GM23248 (cell line): ENCODE results near the gene TSPEAR. TPM values are rescaled to one million over a fixed set of nuclear protein-coding genes. Genes with fewer than 3 reads are reported as not detected.

Source experiments
- DNase-seq: peaks from one replicate; pipeline ENCODE4 v3.0.0-alpha.2; 2015
- H2AFZ ChIP-seq: fragments of 200-600 bp; sonication (generic); 2 replicates; pipeline ENCODE4 v1.6.1; 2016; ENCODE audit warnings: antibody characterized with exemption
- H3F3A ChIP-seq: fragments of 200-600 bp; sonication (generic); 2 replicates; pipeline ENCODE4 v1.6.1; 2016; ENCODE audit warnings: mild to moderate bottlenecking, antibody characterized with exemption, mixed run types; ENCODE audit not compliant: insufficient read depth
- H3K27ac ChIP-seq: fragments of 200-600 bp; sonication (generic); 2 replicates; pipeline ENCODE4 v1.5.1; 2016; ENCODE audit warnings: mild to moderate bottlenecking
- H3K27me3 ChIP-seq: fragments of 200-600 bp; sonication (generic); replicated peaks from 2 replicates; pipeline ENCODE4 v1.6.1; 2016; ENCODE audit warnings: mild to moderate bottlenecking; ENCODE audit not compliant: insufficient read depth
- H3K36me3 ChIP-seq: fragments of 200-600 bp; sonication (generic); 2 replicates; pipeline ENCODE4 v1.6.1; 2016; ENCODE audit warnings: low read depth, mild to moderate bottlenecking
- H3K4me1 ChIP-seq: fragments of 200-600 bp; sonication (generic); 2 replicates; pipeline ENCODE4 v1.6.1; 2016; ENCODE audit warnings: mild to moderate bottlenecking; ENCODE audit not compliant: insufficient read depth
- H3K4me2 ChIP-seq: fragments of 200-600 bp; sonication (generic); one replicate; pipeline ENCODE4 v1.6.1; 2016; ENCODE audit warnings: mild to moderate bottlenecking; ENCODE audit not compliant: unreplicated experiment
- H3K4me3 ChIP-seq: fragments of 200-600 bp; sonication (generic); 2 replicates; pipeline ENCODE4 v1.5.1; 2016; ENCODE audit warnings: mild to moderate bottlenecking
- H3K79me2 ChIP-seq: fragments of 200-600 bp; sonication (generic); 2 replicates; pipeline ENCODE4 v1.6.1; 2016; ENCODE audit warnings: mild to moderate bottlenecking; ENCODE audit not compliant: insufficient read depth
- H3K9ac ChIP-seq: fragments of 200-600 bp; sonication (generic); 2 replicates; pipeline ENCODE4 v1.6.1; 2016; ENCODE audit warnings: mild to moderate bottlenecking
- H3K9me2 ChIP-seq: fragments of 200-600 bp; sonication (generic); 2 replicates; pipeline ENCODE4 v1.6.1; 2016; ENCODE audit warnings: mixed run types, mild to moderate bottlenecking, moderate library complexity; ENCODE audit not compliant: insufficient read depth
- H3K9me3 ChIP-seq: fragments of 200-600 bp; sonication (generic); one replicate; pipeline ENCODE4 v1.6.1; 2017; ENCODE audit warnings: low read depth
- H4K20me1 ChIP-seq: fragments of 200-600 bp; sonication (generic); 2 replicates; pipeline ENCODE4 v1.6.0; 2016; ENCODE audit not compliant: insufficient read depth
- EZH2 ChIP-seq: fragments of 200-600 bp; sonication (generic); IDR thresholded peaks from 2 replicates; pipeline ENCODE4 v1.6.1; 2018; ENCODE audit warnings: antibody characterized with exemption, mild to moderate bottlenecking; ENCODE audit not compliant: insufficient read depth, poor library complexity, severe bottlenecking
- EZH2phosphoT487 ChIP-seq: fragments of 200-600 bp; sonication (generic); IDR thresholded peaks from 2 replicates; pipeline ENCODE4 v1.6.1; 2018; ENCODE audit warnings: antibody characterized with exemption, moderate library complexity, mild to moderate bottlenecking, low read depth; ENCODE audit not compliant: insufficient read depth
- WGBS, 2 experiments: methylation state at CpG; one replicate each; pipeline ENCODE4 v1.1.6; 2015 to 2017; ENCODE audit warnings: low lambda C conversion rate in 2 of 2, low coverage in 1 of 2; ENCODE audit errors: missing lambda C conversion rate in 2 of 2; 5-methylcytosine and 5-hydroxymethylcytosine counted together
- in situ Hi-C: fragments of 300-500 bp; cut with MboI; formaldehyde crosslinking; loops from 2 replicates; pipeline ENCODE4 v1.15.0; 2020
- polyA plus RNA-seq: library from polyadenylated mRNA; unstranded; fragments of >200 nt; fragmentation: Nextera tagmentation; extraction: Ambion mirVana; gene quantifications from 2 replicates; pipeline ENCODE4 v1.2.1, GENCODE V29; 2016
- total RNA-seq: library from RNA; depleted of rRNA; stranded (reverse); fragments of >200 nt; shearing (Covaris generic); gene quantifications from 2 replicates; pipeline ENCODE4 v1.2.3, GENCODE V29; 2014

The TSPEAR gene
- total and polyA plus RNA-seq, 2 experiments from 2014 or later, result not detected

- no peak for DNase-seq
- H3K9me3 ChIP-seq, result no peaks in the 10 kb centered on the region
- in situ Hi-C loops, result no loop called here
- no peak overlapping the region for H3K27ac ChIP-seq
- no peaks in the 10 kb centered on the region for H3K79me2 ChIP-seq
- H3K9ac ChIP-seq, result no peak overlapping the region
- H3F3A ChIP-seq, result no peaks in the 10 kb centered on the region
- no peaks in the 10 kb centered on the region for H3K36me3 ChIP-seq
- 34 to 42% methylated on average over 7 of the region's 7 CpGs for WGBS, 2 experiments
- no peaks in the 10 kb centered on the region for H4K20me1 ChIP-seq
- H3K4me1 ChIP-seq, result no peaks in the 10 kb centered on the region
- peaks cover 41% of the 10 kb centered on the region for H3K27me3 ChIP-seq
- TF ChIP-seq EZH2, result no peak
- no peak for TF ChIP-seq EZH2phosphoT487
- H3K9me2 ChIP-seq, result no peaks in the 10 kb centered on the region
- no peak overlapping the region for H2AFZ ChIP-seq
- H3K4me2 ChIP-seq, result no peak overlapping the region
- no peak overlapping the region for H3K4me3 ChIP-seq
Measured at GRCh38 chr21:44684077-44684476, 27.3 kb downstream of the TSPEAR start.

- 33 to 40% methylated on average over 15 of the region's 15 CpGs for WGBS, 2 experiments
Measured at GRCh38 chr21:44682580-44683151, 28.7 kb downstream of the TSPEAR start.

GRCh38 chr21:44681861-44682579, 29.4 kb downstream of the TSPEAR start, which contains the start of gene KRTAP12-1:
KRTAP12-1 (minus strand) TSS chr21:44682163; CDS start chr21:44682123, 40 bp downstream.
- TF ChIP-seq EZH2phosphoT487 (no peak), EZH2 (no peak)
- Histone ChIP-seq H2AFZ (no peak within 1 kb of the TSS), H3K9me2 (no peaks in the 10 kb centered on the region), H3K27ac (no peak within 1 kb of the TSS), H4K20me1 (no peaks in the 10 kb centered on the region), H3K4me2 (no peak within 1 kb of the TSS), H3K4me1 (no peaks in the 10 kb centered on the region), H3K27me3 (peaks cover 40% of the 10 kb centered on the region), H3K9ac (no peak within 1 kb of the TSS), H3K79me2 (no peaks in the 10 kb centered on the region), H3K9me3 (no peaks in the 10 kb centered on the region), H3K4me3 (no peak within 1 kb of the TSS), H3F3A (no peaks in the 10 kb centered on the region), H3K36me3 (no peaks in the 10 kb centered on the region)
- WGBS, 2 experiments, result 36 to 48% methylated on average over 22 to 23 of the region's 23 CpGs
- no peak for DNase-seq
- in situ Hi-C loops, result no loop called here

More at GRCh38 chr21:44682580-44683151, 28.7 kb downstream of the TSPEAR start:
- H3K36me3 ChIP-seq, result no peaks in the 10 kb centered on the region
- no peak overlapping the region for H3K4me2 ChIP-seq
- H4K20me1 ChIP-seq, result no peaks in the 10 kb centered on the region
- no peaks in the 10 kb centered on the region for H3K9me2 ChIP-seq
- H3K9me3 ChIP-seq, result no peaks in the 10 kb centered on the region
- no peaks in the 10 kb centered on the region for H3F3A ChIP-seq
- no peak for DNase-seq
- H3K27me3 ChIP-seq, result peaks cover 40% of the 10 kb centered on the region
- H3K4me3 ChIP-seq, result no peak overlapping the region
- H2AFZ ChIP-seq, result no peak overlapping the region
- H3K9ac ChIP-seq, result no peak overlapping the region
- H3K79me2 ChIP-seq, result no peaks in the 10 kb centered on the region
- TF ChIP-seq EZH2 (no peak), EZH2phosphoT487 (no peak)
- no peak overlapping the region for H3K27ac ChIP-seq
- in situ Hi-C loops, result no loop called here
- no peaks in the 10 kb centered on the region for H3K4me1 ChIP-seq

- H3K27me3 ChIP-seq, result peaks cover 36% of the 10 kb centered on the region
Measured at GRCh38 chr21:44681152-44681551, 30.2 kb downstream of the TSPEAR start.

More at GRCh38 chr21:44681152-44681551, 30.2 kb downstream of the TSPEAR start:
- Histone ChIP-seq H4K20me1 (no peaks in the 10 kb centered on the region), H3K9ac (no peak overlapping the region), H3K9me2 (no peaks in the 10 kb centered on the region), H3K4me1 (no peaks in the 10 kb centered on the region), H3F3A (no peaks in the 10 kb centered on the region), H3K36me3 (no peaks in the 10 kb centered on the region), H2AFZ (no peak overlapping the region), H3K79me2 (no peaks in the 10 kb centered on the region), H3K9me3 (no peaks in the 10 kb centered on the region), H3K27ac (no peak overlapping the region), H3K4me2 (no peak overlapping the region), H3K4me3 (no peak overlapping the region)
- no peak for TF ChIP-seq EZH2
- TF ChIP-seq EZH2phosphoT487, result no peak
- in situ Hi-C loops, result no loop called here
- WGBS, 2 experiments, result 41 to 42% methylated on average over 11 of the region's 11 CpGs
- no peak for DNase-seq
